Measurements from ENCODE around the gene ZNF814.
"Not testable (repeated sequence)": the region's sequence is repeated elsewhere in the genome, so short reads cannot be mapped to it uniquely, and the experiment has no call there.

ZNF814 gene

DNA sequence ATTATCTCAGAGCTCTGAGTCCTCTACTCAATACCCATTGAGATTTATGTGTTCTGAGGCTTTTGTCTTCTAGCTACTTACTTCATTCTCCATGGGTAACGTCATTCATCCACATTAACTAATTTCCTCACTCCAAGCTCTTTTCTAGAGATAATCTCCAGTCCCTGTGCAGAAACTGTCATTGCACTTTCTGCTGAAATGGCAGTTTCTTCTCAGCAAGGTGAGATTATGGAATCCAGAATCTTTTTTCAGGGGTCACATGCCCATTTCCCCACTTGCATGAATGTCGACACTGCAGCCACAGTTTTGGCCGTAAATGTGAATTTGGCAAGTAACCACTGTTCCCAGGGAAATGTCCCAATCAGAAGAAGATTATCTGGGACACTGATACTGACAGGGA, 26.5 kb downstream of the ZNF814 start:
- not testable (repeated sequence) for DNase-seq (ENCODE audit: low spot score)

DNA sequence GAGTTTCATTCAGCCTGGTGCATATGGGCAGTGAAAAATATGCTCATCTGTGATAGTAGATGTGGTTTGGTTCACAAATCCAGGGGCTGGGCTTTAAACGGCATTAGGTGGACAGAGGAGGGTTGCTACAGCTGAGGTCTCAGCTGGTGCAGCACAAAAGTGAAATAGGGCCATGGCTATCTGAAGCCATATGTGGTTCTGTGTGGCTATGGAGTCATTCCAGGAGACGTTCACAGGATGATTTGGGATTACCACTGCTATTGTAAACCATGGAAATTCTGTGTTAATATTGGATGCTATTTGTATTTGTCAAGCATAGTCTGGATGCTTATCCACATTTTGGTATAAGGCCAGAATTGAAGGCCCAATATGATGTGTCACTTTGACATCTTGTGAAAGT, 34.7 kb downstream of the ZNF814 start:
- DNase-seq (ENCODE audit: low spot score): not testable (repeated sequence)

DNA sequence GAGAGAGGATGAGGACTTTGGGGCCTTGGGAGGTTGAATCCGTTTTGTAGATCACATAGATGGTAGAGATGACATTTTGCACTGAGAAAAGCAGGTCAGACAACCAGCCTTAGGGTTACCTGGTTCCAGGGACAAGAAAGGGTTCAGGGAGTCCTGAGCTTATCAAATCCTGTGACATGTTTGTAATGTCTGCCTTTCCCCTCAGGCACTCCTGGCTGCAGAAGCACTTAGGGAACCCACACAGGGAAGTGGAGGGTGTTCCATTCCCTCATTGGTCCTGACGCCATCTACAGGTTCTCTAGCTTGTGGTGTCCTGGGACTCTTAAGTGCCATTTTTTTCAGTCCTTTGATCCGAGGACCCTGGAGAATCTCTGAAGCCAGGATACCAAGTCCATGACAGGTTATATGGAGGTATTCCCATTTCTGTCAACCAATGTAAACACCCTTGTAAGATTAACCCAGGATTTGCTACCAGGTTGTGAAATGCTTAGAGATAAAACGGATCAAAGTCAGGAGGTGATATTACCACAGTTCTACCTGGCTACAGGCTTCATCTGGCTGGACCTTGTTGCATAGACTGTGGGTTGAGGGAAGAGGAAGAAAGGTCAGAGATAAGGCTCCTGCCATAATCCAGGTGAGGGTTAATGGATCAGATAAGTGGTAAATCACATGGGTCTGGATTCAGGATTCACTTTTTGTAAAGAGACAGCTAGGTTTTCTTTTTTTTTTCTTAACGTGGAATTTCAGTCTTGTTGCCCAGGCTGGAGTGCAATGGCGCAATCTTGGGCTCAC, 36.8 kb downstream of the ZNF814 start:
- DNase-seq (ENCODE audit: low spot score): not testable (repeated sequence)

DNA sequence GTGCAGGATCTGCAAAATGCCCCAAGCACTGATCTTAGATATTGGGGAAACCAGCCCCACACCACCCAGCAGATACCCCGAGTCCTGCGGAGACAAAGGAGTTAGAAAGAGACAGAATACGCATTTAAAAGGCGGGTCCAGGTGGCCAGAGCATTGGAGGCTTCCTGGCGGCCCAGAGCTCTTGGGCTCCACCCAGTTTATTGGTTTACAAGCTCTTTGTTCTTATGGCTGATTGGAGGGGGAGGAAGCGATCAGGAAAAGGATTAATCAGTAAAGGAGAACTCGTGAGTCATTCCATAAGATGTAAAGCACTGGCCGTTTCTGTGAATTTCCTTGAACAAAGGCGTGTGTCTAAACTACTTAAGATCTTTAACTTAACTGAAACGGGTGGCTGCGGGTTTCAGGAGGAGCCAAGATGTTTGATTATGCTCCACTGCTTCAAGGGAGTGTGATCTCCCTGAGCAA, 38.3 kb downstream of the ZNF814 start:
- peak; percentile 18 for DNase-seq (ENCODE audit: low spot score)

DNA sequence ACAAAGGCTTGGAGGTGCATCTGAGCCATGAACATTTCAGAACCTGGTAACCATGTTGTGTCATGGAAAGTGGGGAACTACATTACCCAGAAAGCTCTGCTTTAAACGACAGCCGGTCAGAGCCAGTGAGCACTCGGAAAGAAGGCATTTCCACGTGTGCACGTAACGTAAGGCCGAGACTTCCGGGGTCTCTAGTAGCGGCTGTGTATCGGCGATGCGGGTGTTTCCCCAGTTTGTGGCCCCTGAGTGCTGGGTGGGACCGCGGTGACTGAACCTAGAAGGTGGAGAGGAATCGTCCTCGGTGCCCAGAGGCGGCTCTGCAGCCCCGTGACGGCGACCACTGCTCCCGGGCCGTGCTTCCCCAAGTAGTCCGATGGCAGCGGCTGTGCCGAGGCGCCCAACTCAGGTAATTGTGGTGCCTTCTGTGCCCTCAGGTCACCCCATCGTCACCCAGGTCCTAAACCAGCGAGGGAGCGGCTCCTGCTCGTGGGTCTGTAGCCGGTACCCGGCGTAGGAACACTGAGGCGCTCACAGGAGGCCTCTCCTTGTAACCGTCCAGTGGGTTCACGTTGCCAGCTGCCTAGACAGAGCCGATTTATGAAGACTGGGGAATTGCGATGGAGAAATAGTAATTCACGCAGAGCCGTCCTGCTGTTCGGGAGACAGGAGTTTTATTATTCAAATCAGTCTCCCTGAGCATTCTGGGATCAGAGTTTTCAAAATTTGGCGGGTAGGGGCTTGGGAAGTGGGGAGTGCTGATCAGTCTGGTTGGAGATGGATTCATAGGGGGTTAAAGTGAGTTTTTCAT, 39.0 kb downstream of the ZNF814 start, which contains the start of gene ZNF587:
Gene ZNF587, plus strand, starts transcription at position 194 of the 808 bp plus-strand sequence. Its CDS starts 180 bp downstream, at position 374.
- DNase-seq (ENCODE audit: low spot score): peak; percentile 89

DNA sequence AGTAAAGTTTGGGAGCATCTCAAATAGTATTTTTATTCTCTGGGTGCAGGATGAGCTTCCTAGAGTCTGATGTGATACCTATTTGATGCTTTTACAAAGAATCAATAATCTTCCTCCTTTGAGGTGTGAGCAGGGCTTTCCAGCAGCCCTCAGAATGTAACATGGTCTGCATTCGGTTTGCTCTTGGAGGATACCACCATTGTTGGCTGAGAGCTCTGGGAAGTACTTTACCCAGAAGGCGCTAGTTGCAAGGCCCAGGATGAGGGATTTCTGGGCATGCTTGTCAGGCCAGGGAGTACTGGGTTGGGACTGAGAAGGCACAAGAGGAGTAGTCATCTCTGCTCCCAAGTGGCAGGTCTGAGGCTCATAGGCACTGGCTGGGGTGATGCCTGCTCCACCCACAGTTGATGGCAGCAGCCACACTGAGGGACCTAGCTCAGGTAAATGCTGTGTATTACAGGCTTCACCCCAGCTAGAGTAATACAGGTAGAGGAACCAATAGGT, 39.6 kb downstream of the ZNF814 start:
- DNase-seq (ENCODE audit: low spot score): not testable (repeated sequence)

DNA sequence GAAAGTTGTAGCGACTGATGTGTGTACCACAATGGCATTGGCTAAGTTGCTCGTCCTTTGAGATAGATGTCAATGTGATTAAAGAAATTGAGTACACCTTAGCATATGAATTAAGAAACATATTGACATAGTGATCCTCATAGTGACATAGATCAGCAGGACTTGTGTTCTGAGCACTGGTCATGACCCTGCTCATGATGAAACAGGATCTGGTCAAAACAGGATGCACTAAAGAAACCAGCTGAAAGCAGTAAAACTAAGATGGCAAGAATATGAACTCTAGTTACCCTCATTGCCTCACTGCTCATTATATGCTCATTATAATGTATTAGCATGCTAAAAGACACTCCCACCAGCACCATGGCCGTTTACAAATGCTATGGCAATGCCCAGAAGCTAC, 41.7 kb downstream of the ZNF814 start:
- DNase-seq (ENCODE audit: low spot score): not testable (repeated sequence)

DNA sequence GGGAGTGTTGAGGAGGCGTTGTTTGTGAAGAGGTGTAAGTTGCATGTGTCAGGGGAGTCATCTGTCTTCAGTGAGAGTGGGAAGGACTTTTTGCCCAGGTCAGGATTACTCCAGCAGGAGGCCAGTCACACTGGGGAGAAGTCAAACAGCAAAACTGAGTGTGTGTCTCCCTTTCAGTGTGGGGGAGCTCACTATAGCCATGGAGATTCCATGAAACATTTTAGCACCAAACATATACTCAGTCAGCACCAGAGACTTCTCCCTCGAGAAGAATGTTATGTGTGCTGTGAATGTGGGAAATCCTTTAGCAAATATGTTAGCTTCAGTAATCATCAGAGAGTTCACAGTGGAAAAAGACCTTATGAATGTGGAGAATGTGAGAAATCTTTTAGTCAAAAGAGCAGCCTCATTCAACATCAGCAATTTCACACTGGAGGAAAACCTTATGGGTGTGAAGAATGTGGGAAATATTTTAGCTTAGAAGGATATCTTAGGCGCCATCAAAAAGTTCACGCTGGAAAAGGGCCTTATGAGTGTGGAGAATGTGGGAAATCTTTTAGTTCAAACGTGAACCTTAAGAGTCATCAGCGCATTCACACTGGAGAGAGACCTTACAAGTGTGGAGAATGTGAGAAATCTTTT, 47.6 kb downstream of the ZNF814 start:
- DNase-seq (ENCODE audit: low spot score): no peak

DNA sequence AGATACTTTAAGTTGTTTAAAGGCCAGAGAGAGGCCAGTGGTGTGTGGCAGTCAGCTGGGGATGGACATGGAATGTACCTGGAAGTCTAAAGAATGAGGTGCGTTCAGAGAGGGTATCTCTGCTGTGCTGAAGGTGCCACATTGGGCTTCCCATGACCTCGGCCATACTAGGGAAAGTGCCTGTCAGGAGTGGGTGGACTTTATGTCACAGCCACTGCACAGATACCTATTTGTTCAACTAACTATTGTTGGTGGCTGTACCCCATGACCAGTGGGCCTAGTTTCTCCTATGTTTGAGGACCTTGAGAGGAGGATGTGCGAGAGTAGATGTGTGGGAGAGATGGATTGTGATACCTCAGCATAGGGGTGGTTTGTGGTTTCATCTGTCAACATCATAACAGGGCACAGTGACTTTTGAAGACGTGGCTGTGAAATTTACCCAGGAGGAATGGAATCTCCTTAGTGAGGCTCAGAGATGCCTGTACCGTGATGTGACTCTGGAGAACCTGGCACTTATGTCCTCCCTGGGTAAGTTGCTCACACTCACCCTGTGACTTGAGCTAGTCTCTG, 50.1 kb downstream of the ZNF814 start:
- not testable (repeated sequence) for DNase-seq (ENCODE audit: low spot score)

DNA sequence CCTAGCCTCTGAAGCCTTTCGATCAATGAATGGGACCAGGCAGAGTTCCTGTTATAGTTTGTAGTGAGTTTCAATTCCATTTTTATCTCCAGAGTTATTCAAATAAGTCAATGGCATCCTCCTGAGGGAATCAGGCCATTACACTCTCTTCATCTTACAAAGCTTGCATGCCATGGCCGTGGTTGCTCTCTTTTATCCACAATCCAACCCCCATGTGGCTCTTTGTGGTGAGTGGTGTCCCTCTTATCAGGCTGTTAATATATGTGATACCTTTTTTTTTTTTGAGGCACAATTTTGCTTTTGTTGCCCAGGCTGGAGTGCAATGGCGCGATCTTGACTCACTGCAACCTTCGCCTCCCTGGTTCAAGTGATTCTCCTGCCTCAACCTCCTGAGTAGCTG, 51.8 kb downstream of the ZNF814 start:
- not testable (repeated sequence) for DNase-seq (ENCODE audit: low spot score)

DNA sequence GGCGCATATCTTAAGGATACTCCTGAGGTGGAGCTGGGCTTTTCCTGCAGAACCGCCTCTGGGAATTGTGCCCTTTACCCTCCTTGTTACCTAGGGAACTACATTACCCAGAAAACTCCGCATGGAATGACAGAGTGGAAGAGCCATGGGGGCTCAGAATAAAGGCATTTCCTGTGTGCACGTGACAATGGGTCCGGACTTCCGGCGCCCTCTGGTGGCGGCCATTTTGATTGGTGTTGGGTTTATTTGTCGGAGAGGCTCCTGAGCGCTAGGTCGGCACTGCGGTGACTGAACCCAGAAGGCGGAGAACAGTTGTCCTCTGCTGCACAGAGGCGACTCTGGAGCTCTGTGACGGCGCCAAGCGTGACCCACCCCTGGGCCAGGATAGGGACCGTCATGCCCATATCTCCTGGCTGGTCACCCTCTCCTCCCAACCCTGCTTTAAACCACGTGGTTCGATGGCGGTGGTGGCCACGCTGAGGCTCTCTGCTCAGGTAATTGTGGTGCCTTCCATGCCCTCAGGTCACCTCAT, 58.7 kb downstream of the ZNF814 start, which contains the start of gene ZNF587B:
Gene ZNF587B, plus strand, starts transcription at position 229 of the 532 bp plus-strand sequence. Its CDS starts 230 bp downstream, at position 459.
- DNase-seq (ENCODE audit: low spot score): no peak

DNA sequence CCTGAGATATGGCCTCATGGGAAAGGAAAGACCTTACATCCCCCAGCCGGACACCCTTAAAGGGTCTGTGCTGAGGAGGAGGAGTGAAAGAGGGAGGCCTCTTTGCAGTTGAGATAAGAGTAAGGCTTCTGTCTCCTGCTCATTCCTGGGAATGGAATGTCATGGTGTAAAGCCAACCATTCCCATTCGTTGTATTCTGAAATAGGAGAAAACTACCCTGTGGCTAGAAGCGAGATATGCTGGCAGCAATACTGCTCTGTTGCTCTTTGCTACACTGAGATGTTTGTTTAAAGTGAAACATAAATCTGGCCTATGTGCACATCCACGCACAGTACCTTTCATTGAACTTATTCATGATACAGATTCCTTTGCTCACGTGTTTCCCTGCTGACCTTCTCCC, 59.5 kb downstream of the ZNF814 start:
- no peak for DNase-seq (ENCODE audit: low spot score)

DNA sequence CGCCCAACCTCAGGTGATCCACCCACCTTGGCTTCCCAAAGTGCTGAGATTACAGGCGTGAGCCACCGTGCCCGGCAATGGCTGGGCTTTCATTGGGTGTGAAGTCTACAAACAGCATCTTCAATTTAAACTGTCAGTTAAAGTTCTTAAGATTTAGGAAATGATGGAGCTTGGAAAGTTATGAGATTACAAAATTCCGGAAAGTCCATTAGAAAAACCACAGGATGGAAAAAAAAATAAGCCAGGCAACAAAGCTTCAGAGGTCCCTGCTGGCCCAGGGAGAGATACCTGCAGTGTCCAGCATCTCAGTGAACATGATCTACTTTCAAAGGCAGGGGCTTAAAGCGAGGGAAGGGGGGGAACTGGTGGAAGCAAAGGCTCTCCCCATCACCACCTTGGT, 63.3 kb downstream of the ZNF814 start:
- DNase-seq (ENCODE audit: low spot score): no peak

DNA sequence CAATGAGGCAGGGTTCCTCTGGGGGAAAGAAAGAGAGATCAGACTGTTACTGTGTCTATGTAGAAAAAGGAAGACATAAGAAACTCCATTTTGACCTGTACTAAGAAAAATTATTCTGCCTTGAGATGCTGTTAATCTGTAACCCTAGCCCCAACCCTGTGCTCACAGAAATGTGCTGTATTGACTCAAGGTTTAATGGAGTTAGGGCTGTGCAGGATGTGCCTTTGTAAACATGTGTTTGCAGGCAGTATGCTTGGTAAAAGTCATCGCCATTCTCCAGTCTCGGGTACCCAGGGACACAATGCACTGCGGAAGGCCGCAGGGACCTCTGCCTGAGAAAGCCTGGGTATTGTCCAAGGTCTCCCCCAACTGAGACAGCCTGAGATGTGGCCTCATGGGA, 65.2 kb downstream of the ZNF814 start:
- DNase-seq (ENCODE audit: low spot score): not testable (repeated sequence)

DNA sequence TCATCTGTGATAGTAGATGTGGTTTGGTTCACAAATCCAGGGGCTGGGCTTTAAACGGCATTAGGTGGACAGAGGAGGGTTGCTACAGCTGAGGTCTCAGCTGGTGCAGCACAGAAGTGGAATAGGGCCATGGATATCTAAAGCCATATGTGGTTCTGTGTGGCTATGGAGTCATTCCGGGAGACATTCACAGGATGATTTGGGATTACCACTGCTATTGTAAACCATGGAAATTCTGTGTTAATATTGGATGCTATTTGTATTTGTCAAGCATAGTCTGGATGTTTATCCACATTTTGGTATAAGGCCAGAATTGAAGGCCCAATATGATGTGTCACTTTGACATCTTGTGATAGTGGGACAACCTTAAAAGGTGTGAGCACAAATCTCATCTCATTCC, 65.7 kb downstream of the ZNF814 start:
- DNase-seq (ENCODE audit: low spot score): not testable (repeated sequence)

DNA sequence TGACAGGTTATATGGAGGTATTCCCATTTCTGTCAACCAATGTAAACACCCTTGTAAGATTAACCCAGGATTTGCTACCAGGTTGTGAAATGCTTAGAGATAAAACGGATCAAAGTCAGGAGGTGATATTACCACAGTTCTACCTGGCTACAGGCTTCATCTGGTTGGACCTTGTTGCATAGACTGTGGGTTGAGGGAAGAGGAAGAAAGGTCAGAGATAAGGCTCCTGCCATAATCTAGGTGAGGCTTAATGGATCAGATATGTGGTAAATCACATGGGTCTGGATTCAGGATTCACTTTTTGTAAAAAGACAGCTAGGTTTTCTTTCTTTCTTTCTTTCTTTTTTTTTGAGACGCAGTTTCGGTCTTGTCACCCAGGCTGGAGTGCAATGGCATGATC, 67.3 kb downstream of the ZNF814 start:
- not testable (repeated sequence) for DNase-seq (ENCODE audit: low spot score)

DNA sequence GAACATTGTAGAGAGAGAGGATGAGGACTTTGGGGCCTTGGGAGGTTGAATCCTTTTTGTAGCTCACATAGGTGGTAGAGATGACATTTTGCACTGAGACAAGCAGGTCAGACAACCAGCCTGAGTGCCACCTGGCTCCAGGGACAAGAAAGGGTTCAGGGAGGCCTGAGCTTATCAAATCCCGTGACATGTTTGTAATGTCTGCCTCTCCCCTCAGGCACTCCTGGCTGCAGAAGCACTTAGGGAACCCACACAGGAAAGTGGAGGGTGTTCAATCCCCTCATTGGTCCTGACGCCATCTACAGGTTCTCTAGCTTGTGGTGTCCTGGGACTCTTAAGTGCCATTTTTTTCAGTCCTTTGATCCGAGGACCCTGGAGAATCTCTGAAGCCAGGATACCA, 67.7 kb downstream of the ZNF814 start:
- DNase-seq (ENCODE audit: low spot score): not testable (repeated sequence)

DNA sequence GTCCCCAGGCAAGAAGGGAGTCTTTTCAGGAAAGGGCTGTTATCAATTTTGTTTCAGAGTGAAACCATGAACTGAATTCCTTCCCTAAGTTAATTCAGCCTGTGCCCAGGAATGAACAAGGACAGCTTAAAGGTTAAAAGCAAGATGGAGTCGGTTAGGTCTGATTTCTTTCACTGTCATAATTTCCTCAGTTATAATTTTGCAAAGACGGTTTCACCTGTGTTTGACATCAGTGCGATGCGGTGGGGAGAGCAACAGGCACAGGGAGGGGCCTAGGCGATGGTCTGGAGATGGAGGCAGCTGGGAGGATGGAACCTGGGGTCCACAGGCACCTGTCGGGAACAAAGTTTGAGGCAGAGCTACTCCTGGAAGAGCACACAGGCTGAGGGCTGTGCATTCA, 68.2 kb downstream of the ZNF814 start:
- DNase-seq (ENCODE audit: low spot score): no peak

DNA sequence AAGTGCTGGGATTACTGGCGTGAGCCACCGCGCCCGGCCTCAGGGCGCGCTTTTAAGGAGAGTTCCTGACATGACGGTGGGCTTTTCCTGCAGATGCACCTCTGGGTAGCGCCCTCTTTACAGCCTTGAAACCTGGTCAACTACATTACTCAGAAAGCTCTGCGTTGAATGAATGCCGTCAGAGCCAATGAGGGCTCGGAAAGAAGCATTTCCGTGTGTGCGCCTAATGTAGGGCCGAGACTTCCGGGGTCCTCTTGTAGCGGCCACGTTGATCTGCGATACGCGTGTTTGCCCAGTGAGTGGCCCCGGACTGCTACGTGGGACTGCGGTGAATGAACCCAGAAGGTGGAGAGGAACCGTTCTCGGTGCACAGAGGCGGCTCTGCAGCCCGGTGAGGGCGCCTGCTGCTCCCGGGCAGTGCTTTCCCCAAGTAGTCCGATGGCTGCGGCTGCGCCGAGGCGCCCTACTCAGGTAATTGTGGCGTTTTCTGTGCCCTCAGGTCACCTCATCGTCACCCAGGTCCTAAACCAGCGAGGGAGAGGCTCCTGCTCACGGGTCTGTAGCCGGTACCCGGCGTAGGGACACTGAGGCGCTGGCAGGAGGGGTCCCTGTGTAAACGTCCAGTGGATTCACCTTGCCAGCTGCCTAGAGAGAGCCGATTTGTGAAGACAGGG, 69.2 kb downstream of the ZNF814 start:
- peak; percentile 97 for DNase-seq (ENCODE audit: low spot score)

DNA sequence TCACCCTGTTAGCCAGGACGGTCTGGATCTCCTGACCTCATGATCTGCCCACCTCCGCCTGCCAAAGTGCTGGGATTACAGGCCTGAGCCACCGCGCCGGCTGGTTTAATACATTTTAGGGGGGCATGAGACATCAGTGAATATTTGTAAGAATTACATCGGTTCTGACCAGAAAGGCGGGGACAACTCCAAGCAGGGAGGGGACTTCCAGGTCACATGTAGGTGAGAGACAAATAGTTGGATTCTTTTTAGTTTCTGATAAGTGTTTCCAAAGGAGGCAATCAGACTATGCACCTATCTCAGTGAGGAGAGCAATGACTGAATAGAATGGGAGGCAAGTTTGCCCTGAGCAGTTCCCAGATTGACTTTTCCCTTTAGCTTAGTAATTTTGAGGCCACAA, 70.5 kb downstream of the ZNF814 start:
- DNase-seq (ENCODE audit: low spot score): no peak

DNA sequence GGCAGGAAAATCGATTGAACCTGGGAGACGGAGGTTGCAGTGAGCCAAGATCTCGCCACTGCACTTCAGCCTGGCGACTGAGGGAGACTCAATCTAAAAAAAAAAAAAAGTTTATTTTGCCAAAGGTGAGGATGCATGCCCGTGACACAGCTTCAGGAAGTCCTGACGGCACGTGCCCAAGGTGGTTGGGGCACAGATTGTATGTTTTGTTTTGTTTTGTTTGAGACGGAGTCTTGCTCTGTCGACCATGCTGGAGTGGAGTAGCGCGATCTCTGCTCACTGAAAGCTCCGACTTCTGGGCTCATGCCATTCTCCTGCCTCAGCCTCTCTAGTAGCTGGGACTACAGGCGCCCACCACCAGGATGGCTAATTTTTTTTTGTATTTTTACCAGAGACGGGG, 70.9 kb downstream of the ZNF814 start:
- DNase-seq (ENCODE audit: low spot score): no peak
